Stomach (tissue), 4 donors: ENCODE measurements around the gene MYNN.

Source experiments
- POLR2A ChIP-seq, 4 donors: fragments of 450-650 bp; IDR thresholded peaks; one replicate each; pipeline ENCODE4 v1.6.1; 2016; ENCODE audit warnings: antibody characterized with exemption in 4 of 4, control low read depth in 2 of 4, mild to moderate bottlenecking in 1 of 4, moderate library complexity in 1 of 4
- TF ChIP-seq, protein P1 (sequence below), 7 experiments: fragments of 450-650 bp in 4 of 7; fragments of 200-600 bp in 3 of 7; sonication (generic) in 3 of 7; IDR thresholded peaks; one replicate each; pipeline ENCODE4 v1.5.1; 2016 to 2019; ENCODE audit warnings: antibody characterized with exemption in 7 of 7, control low read depth in 2 of 7, mild to moderate bottlenecking in 1 of 7

DNA sequence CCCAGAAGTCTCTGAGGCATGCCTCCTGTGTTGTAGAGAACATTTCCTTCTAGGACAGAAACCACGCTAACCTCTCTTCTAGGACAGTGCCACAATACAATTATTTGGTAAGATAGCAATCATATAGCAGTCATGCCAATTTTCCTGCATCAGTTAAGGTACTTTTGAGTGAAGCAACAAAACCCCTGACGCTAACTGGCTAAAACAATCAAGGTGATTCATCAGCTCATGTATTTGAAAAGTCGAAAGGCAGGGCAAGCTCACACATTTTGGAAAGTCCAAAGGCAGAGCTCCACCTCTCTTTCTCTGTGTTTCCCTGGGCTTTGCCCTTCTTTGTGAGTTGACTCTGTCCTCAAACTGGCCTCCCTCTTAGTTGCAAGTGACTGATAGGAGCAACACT, 18.5 kb upstream of the MYNN start:
- TF ChIP-seq POLR2A (IDR thresholded peaks at IDR 0.05), result no peak
- TF ChIP-seq, protein P1, sequence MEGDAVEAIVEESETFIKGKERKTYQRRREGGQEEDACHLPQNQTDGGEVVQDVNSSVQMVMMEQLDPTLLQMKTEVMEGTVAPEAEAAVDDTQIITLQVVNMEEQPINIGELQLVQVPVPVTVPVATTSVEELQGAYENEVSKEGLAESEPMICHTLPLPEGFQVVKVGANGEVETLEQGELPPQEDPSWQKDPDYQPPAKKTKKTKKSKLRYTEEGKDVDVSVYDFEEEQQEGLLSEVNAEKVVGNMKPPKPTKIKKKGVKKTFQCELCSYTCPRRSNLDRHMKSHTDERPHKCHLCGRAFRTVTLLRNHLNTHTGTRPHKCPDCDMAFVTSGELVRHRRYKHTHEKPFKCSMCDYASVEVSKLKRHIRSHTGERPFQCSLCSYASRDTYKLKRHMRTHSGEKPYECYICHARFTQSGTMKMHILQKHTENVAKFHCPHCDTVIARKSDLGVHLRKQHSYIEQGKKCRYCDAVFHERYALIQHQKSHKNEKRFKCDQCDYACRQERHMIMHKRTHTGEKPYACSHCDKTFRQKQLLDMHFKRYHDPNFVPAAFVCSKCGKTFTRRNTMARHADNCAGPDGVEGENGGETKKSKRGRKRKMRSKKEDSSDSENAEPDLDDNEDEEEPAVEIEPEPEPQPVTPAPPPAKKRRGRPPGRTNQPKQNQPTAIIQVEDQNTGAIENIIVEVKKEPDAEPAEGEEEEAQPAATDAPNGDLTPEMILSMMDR (IDR thresholded peaks at IDR 0.05), result no peak
